ENCODE measurements around the gene HIPK2. TPM values are rescaled to one million over a fixed set of nuclear protein-coding genes. Genes with fewer than 3 reads are reported as not detected.
"Not testable (repeated sequence)": the region's sequence is repeated elsewhere in the genome, so short reads cannot be mapped to it uniquely, and the experiment has no call there.

Gene HIPK2
- total RNA-seq, 2 experiments from 2014 or later: 15.4 to 16.1 TPM

DNA sequence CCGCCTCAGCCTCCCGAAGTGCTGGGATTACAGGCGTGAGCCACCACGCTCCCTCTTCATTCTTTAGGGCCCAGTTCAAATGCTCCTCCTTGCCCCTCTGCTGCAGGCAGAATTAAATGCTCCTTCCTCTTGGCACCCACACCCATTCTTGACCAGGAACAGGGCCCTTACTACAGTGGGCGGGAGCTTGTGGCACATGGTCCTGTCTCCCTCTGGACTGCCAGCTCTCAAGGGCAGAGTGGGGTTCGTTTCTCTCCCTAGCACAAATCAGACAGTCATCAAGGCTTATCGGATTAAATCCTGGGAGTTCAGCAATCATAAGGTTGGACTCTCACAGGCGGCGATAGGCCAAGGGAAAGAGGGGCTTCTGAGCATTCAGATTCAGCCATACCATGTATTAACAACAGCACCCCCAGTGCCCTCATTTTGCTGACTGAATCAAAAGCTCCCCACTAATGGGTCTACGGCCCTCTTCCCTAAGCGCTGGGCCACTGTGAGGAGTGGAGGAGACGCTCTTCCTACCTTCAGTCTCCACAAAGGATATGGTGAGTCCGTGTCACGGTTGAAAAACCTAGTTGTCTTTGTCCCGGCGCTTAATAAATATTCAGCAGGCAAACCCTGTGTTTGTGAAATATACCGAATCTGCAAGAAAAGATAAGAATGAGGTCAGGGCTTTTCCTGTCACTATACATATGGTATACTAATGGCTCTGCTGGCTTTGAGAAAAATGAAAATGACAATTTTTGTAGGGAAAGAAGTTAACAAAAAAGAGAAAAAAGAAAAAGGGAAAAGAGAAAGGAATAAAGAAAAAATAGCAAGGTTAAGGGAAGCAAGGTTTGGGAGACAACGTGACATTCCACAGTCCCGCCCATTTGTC, 146.9 kb downstream of the HIPK2 start:
- peak overlapping the region; percentile 57 for H3K27ac Mint-ChIP-seq
- DNase-seq: no peak
- H3K27me3 Mint-ChIP-seq: no peaks in the 10 kb centered on the region
- peaks cover 51% of the 10 kb centered on the region for H3K36me3 Mint-ChIP-seq
- H3K4me1 Mint-ChIP-seq: peaks cover 57% of the 10 kb centered on the region
- H3K4me3 Mint-ChIP-seq: no peak overlapping the region
- H3K9me3 Mint-ChIP-seq: no peaks in the 10 kb centered on the region

DNA sequence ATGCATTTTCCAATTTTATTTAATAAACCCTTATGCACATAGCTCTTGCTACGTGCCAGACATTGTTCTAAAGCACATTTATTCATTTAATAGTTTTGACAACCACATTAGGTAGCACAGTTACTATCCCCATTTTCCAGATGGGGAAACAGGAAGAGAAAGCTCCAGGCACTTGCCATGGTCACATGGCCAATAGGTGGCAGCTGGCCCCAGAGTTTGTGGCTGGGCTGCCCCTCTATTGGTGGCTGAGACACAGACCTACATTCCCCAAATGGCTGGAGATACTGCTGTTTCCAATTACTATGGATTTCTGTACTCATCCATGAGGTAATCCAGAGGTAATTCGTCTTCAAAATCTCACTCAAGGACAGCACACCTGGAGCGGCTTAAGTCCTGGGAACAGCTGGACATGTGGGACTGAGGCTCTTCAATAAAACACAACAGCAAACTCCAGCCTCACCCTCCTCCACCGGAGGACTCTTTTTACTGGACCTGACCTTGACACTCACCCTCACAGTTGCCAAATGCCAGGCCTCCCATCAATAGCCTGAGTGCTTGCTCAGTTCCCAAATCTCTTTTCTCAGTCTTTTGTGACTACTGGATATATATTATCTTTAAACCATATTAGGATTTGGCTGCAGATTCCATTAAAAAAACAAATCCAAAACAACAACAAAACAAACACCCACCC, 148.3 kb downstream of the HIPK2 start:
- peaks cover 50% of the 10 kb centered on the region for H3K4me1 Mint-ChIP-seq
- DNase-seq: no peak
- H3K9me3 Mint-ChIP-seq: no peaks in the 10 kb centered on the region
- peaks cover 51% of the 10 kb centered on the region for H3K36me3 Mint-ChIP-seq
- no peak overlapping the region for H3K4me3 Mint-ChIP-seq
- H3K27ac Mint-ChIP-seq: no peak overlapping the region
- no peaks in the 10 kb centered on the region for H3K27me3 Mint-ChIP-seq

DNA sequence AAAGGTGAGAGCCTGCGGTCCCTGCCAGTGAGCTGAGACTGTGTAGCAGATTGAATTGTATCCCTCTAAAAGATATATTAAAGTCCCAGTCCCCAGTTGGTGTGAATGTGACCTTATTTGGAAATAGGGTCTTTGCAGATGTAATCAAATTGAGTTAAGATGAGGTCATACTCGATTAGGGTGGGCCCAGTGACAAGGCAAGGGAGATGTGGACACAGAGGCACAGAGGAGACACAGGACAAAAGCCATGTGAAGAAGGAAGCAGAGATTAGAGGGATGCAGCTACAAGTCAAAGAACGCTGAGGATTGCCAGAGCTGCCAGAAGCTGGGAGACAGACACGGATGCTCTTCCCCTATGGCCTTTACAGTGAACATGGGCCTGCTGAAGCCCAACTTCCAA, 150.0 kb downstream of the HIPK2 start:
- DNase-seq: no peak
- H3K4me1 Mint-ChIP-seq: peaks cover 55% of the 10 kb centered on the region
- H3K9me3 Mint-ChIP-seq: no peaks in the 10 kb centered on the region
- H3K27me3 Mint-ChIP-seq: no peaks in the 10 kb centered on the region
- no peak overlapping the region for H3K4me3 Mint-ChIP-seq
- peak overlapping the region; percentile 85 for H3K27ac Mint-ChIP-seq
- H3K36me3 Mint-ChIP-seq: peaks cover 56% of the 10 kb centered on the region

DNA sequence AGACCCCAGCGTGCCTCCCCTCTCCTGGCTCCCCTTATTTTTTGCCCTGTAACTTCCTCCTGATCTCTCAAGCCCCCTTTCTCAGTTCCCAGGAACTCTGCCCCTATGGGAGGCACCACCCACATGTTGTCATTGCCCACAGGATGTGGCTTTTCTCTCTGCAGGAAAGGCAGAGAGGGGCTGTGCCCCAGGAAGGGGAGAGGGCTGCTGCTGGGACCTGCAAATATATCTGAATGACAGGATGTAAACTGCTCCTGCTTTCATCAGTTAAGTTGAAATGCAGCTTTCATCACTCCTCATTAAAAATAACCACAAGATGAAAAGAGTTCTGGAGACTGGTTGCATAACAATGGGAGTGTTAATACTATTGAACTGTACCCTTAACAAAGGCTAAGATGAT, 151.0 kb downstream of the HIPK2 start:
- H3K9me3 Mint-ChIP-seq: no peaks in the 10 kb centered on the region
- peak overlapping the region; percentile 5 for H3K4me3 Mint-ChIP-seq
- DNase-seq: peak; percentile 22
- H3K27me3 Mint-ChIP-seq: no peaks in the 10 kb centered on the region
- H3K27ac Mint-ChIP-seq: peak overlapping the region; percentile 85
- H3K4me1 Mint-ChIP-seq: peaks cover 53% of the 10 kb centered on the region
- H3K36me3 Mint-ChIP-seq: peaks cover 56% of the 10 kb centered on the region

DNA sequence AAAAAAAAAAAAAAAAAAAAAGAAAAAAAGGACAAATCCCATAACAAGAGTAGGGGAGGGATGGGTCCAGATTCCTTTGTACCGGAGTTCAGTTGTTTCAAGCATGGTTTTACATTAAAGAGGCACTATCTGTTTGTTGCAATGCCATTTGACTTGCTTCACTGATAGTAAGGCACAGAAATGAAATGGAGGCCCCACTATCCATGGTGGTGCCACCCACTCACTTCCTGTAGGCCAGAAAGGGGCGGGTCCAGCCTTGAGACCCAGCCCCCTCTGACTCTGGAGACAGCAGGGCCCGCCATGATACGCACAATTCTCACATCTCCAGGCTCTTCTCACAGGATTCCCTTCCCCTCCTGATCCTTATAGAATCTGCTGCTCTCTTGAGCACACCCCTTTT, 154.3 kb downstream of the HIPK2 start:
- no peaks in the 10 kb centered on the region for H3K9me3 Mint-ChIP-seq
- DNase-seq: peak; percentile 48
- peaks cover 29% of the 10 kb centered on the region for H3K4me1 Mint-ChIP-seq
- H3K27me3 Mint-ChIP-seq: no peaks in the 10 kb centered on the region
- H3K36me3 Mint-ChIP-seq: peaks cover 36% of the 10 kb centered on the region
- H3K4me3 Mint-ChIP-seq: no peak overlapping the region
- peak overlapping the region; percentile 27 for H3K27ac Mint-ChIP-seq

DNA sequence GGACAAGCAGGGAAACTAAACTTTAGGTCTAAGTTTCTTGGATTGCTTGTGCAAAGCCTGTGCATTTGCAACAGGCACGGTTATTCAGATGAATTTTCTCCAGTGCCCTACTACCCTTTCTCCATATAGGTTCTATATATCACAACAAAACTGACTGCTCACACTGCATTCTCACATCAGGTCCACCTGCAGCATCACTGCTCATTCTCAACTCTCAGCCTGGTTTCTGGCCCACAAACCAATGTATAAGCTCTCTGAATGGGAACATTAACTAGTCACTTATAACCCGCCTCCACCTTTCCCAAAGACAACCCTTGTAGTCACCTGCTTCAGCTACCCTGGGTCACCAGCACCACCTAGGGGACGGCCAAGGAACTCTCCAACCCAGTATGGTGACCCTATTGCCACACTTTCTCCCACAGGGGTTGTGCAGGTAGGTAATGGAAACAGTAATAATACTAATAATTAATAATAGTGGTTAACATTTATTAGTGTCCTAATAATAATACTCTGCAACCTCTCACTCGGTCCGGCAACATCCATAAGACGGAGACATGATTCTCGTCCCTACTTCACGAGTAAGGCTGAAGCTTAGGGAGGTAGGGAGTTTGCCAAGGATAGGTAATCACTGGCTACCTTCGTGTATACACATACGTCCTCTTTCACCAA, 157.0 kb downstream of the HIPK2 start:
- peak; percentile 64 for DNase-seq
- Mint-ChIP-seq H3K4me3 (no peak overlapping the region), H3K36me3 (peaks cover 15% of the 10 kb centered on the region), H3K27me3 (no peaks in the 10 kb centered on the region), H3K4me1 (peaks cover 10% of the 10 kb centered on the region), H3K27ac (no peak overlapping the region), H3K9me3 (no peaks in the 10 kb centered on the region)

DNA sequence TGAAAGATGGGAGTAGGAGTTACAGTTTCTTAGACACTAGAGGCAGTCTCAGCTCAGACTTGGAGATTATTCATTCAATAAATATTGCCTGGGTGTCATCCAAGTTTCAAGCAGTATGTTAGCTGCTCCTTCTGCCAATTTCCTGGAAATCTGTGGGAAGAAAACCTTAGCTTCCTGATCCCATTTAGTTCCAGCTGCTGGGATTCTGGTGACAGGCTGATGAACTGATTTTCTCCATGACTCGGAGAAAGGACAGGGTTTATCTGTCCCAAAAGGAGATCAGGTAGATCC, 158.5 kb downstream of the HIPK2 start:
- DNase-seq: no peak
- no peak overlapping the region for H3K27ac Mint-ChIP-seq
- H3K27me3 Mint-ChIP-seq: no peaks in the 10 kb centered on the region
- no peak overlapping the region for H3K4me3 Mint-ChIP-seq
- peaks cover 10% of the 10 kb centered on the region for H3K36me3 Mint-ChIP-seq
- H3K4me1 Mint-ChIP-seq: peaks cover 6% of the 10 kb centered on the region
- H3K9me3 Mint-ChIP-seq: no peaks in the 10 kb centered on the region

DNA sequence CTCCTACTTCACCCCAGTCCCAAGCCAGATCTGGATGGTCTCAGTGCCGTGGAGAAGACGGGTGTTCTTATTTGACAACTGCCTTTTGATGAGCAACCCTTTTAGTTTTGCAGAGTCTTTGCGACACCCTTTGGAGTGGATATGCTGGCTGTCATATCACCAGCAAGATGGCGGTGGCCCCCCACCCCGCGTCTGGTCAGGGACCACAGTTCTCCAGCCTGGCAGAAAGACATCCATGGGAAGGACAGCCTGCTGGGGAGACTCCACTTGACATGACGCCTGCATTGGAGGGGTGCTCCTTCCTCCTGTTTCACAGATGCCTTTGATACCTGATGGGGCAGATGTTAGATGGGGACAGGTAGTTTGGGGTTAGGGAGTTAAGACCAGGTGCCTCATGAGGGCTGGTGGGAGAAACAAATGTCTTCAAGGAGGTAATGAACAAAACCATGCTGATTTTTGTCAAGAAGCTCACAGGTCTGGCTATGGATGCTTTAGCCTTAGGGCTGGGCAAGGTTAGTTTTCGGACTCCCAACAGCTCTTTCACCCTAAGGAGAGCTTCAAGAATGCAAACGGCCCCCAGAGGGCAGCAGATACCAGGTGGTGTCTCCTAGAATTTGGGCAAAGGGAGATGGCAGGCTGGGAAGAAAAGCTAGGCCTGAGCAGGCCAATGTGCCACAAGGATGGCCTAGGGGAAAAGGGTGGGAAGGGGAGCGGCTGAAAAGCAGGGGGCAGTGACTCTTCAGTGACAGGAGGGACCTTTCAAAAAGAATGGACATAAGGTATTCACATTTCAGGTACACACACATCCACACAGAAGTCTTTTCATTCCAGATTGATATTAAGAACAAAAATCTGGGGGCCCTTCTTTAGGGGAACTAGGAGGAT, 159.1 kb downstream of the HIPK2 start:
- no peaks in the 10 kb centered on the region for H3K9me3 Mint-ChIP-seq
- H3K27me3 Mint-ChIP-seq: no peaks in the 10 kb centered on the region
- H3K36me3 Mint-ChIP-seq: peaks cover 10% of the 10 kb centered on the region
- H3K27ac Mint-ChIP-seq: no peak overlapping the region
- DNase-seq: peak; percentile 44
- H3K4me1 Mint-ChIP-seq: peaks cover 2% of the 10 kb centered on the region
- no peak overlapping the region for H3K4me3 Mint-ChIP-seq

DNA sequence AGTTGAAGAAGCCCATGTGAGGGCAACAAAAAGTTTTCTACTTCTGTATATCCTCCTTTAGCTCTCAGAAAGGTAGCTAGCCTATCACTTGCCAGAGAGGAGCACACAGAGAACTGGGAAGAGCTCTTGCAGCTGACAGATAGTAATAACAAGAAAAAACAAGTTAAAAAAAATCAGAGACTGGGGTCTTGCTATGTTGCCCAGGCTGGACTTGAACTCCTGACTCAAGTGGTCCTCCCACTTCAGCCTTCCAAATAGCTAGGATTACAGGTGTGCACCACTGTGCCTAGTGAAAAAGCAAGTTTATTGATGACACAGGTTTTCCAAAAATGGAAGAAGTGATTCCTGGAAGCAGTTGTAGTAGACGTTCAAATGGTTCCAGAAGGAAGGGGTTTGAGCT, 160.7 kb downstream of the HIPK2 start:
- no peaks in the 10 kb centered on the region for H3K9me3 Mint-ChIP-seq
- no peak overlapping the region for H3K27ac Mint-ChIP-seq

DNA sequence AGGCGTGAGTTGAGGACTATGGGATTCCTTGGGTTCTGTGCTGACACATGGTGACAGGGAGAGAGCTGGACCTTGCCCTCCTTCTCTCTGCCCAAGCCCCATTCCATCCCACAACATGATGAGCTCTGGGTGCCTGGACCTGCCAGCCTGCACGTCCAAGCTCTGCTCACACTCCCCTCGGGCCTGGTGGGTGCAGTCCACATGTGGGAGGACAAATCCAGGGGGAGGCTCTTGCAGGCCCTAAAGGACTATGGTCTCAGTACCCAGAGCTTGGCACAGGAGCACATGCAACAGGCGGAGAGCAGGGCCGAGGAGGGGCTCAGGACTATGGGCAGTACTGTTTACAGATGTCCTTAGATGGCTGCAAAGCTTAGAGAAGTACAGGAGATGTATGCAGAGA, 162.9 kb downstream of the HIPK2 start:
- Mint-ChIP-seq H3K36me3 (peaks cover 7% of the 10 kb centered on the region), H3K27ac (no peak overlapping the region), H3K4me3 (no peak overlapping the region), H3K4me1 (no peaks in the 10 kb centered on the region), H3K9me3 (no peaks in the 10 kb centered on the region), H3K27me3 (no peaks in the 10 kb centered on the region)
- DNase-seq: no peak

More for the DNA sequence above, 160.7 kb downstream of the HIPK2 start:
- H3K36me3 Mint-ChIP-seq: peaks cover 8% of the 10 kb centered on the region
- no peaks in the 10 kb centered on the region for H3K4me1 Mint-ChIP-seq
- H3K27me3 Mint-ChIP-seq: no peaks in the 10 kb centered on the region
- DNase-seq: no peak
- no peak overlapping the region for H3K4me3 Mint-ChIP-seq

DNA sequence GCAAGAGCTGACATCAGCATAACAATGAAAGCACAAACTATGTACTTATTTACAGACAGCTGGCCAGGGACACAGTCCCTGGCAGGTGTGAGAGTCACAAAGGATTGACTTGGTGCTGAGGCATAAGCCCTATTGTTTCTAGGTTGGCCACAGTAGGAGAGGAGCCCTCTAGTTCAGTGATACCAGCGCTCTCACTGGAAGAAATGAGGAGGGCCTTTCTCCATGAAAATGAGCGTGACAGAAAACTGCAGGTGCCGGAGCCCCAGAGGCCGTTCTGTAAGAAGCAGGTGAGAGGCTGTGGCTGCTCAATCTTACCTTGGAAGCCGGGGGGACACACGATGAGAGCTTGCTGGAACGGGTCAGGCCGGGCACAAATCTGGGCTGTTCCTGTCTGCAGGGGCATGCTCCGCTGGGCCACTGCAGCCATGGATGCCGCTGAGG, 163.8 kb downstream of the HIPK2 start:
- no peak overlapping the region for H3K27ac Mint-ChIP-seq
- no peak overlapping the region for H3K4me3 Mint-ChIP-seq

DNA sequence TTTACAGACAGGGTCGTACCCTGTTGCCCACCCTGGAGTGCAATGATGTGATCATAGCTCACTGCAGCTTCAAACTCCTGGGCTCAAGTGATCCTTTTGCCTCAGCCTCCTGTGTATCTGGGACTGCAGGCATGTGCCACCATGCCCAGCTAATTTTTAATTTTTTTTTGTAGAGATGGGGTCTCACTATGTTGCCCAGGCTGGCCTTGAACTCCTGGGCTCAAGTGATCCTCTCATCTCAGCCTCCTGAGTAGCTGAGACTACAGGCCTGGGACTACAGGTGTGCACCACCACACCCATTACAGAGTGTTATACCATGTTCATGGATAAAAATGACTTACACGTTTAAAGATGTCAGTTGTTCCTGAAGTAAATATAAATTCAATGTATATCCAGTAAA, 166.2 kb downstream of the HIPK2 start:
- not testable (repeated sequence) for H3K9me3 Mint-ChIP-seq
- peaks cover 18% of the 10 kb centered on the region for H3K36me3 Mint-ChIP-seq

More for the DNA sequence above, 163.8 kb downstream of the HIPK2 start:
- no peak for DNase-seq
- H3K4me1 Mint-ChIP-seq: no peaks in the 10 kb centered on the region
- no peaks in the 10 kb centered on the region for H3K27me3 Mint-ChIP-seq
- no peaks in the 10 kb centered on the region for H3K9me3 Mint-ChIP-seq
- H3K36me3 Mint-ChIP-seq: peaks cover 9% of the 10 kb centered on the region

DNA sequence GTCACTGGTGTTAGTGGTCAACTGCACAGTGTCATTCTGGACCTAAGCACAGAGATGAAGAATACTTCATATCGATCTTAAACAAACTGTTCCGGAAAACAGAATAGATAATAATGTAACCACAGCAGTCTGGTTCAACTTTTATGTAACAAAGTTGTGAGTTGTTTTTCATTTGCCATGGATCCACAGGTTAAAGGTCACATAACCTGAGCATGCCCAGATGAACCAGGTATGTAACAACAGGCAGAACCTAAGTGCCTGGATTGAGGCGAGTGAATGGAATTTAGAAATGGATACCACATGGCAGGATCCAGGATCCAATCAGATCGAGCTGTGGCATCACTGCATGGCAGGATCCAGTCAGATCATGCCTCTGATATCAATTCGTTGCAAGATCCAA, 167.2 kb downstream of the HIPK2 start:
- H3K27ac Mint-ChIP-seq: no peak overlapping the region
- H3K9me3 Mint-ChIP-seq: peaks cover 2% of the 10 kb centered on the region
- no peak for DNase-seq
- no peaks in the 10 kb centered on the region for H3K27me3 Mint-ChIP-seq
- H3K4me1 Mint-ChIP-seq: no peaks in the 10 kb centered on the region
- H3K36me3 Mint-ChIP-seq: peaks cover 19% of the 10 kb centered on the region
- no peak overlapping the region for H3K4me3 Mint-ChIP-seq

More for the DNA sequence above, 166.2 kb downstream of the HIPK2 start:
- H3K27ac Mint-ChIP-seq, DNase-seq, H3K4me3 Mint-ChIP-seq, H3K4me1 Mint-ChIP-seq, H3K27me3 Mint-ChIP-seq: not testable (repeated sequence)

DNA sequence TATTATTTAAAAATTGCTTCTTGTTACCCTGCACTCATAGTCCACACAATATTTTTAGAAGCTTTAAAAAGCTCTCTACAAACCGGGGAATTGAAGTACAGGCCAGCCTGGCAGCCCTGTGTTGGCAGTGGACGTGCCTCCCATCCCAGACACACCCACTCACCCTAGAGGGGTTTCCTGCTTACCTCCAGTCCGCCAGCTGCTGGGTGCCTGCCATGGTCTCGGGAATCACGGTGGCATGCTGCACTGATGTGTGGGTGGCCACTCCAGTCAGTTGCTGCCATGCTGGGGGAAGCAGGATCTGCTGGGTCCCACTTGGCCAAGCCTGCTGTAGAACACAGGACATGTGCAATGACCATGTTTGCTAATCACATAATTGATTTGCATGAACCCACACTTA, 173.9 kb downstream of the HIPK2 start:
- H3K9me3 Mint-ChIP-seq: peaks cover 2% of the 10 kb centered on the region
- H3K4me1 Mint-ChIP-seq: no peaks in the 10 kb centered on the region
- H3K27me3 Mint-ChIP-seq: no peaks in the 10 kb centered on the region
- peaks cover 11% of the 10 kb centered on the region for H3K36me3 Mint-ChIP-seq
- no peak for DNase-seq
- H3K27ac Mint-ChIP-seq: no peak overlapping the region
- H3K4me3 Mint-ChIP-seq: no peak overlapping the region

All from activated naive CD8-positive, alpha-beta T cell treated with anti-CD3 and anti-CD28 coated beads for 36 hours (primary cell).